GM19240 (cell line): Measurements from ENCODE around the gene DUSP1.

Experiments used
- DNase-seq: peaks from one replicate; pipeline ENCODE4 v3.0.0; 2011; ENCODE audit warnings: low spot score; ENCODE audit not compliant: insufficient read length

The DUSP1 gene

GRCh38 chr5:172743112-172743959 lies 27.7 kb downstream of the DUSP1 start:
- no peak for DNase-seq

- no peak for DNase-seq
These were observed 29.8 kb downstream of the DUSP1 start for GRCh38 chr5:172741206-172741582.

GRCh38 chr5:172740428-172741205 lies 30.4 kb downstream of the DUSP1 start:
- DNase-seq, result no peak

- DNase-seq, result no peak
These were observed 31.6 kb downstream of the DUSP1 start for GRCh38 chr5:172739375-172739774.

- DNase-seq, result no peak
These were observed 34.4 kb downstream of the DUSP1 start for GRCh38 chr5:172736508-172737135.

GRCh38 chr5:172735141-172735831 lies 35.7 kb downstream of the DUSP1 start:
- DNase-seq, result no peak

GRCh38 chr5:172733974-172734346 lies 37.0 kb downstream of the DUSP1 start:
- DNase-seq, result no peak

- DNase-seq, result no peak
These were observed 37.6 kb downstream of the DUSP1 start for GRCh38 chr5:172733131-172733973.

- no peak for DNase-seq
These were observed 38.7 kb downstream of the DUSP1 start for GRCh38 chr5:172732201-172732865.

GRCh38 chr5:172731680-172732074 lies 39.3 kb downstream of the DUSP1 start:
- DNase-seq, result no peak

- DNase-seq, result no peak
These were observed 39.9 kb downstream of the DUSP1 start for GRCh38 chr5:172730981-172731679.

- DNase-seq, result no peak
These were observed 40.8 kb downstream of the DUSP1 start for GRCh38 chr5:172730222-172730621.

- no peak for DNase-seq
These were observed 41.4 kb downstream of the DUSP1 start for GRCh38 chr5:172729588-172729987.

GRCh38 chr5:172728481-172729241 lies 42.3 kb downstream of the DUSP1 start:
- DNase-seq, result no peak

GRCh38 chr5:172727551-172727950 lies 43.4 kb downstream of the DUSP1 start:
- DNase-seq, result no peak

- DNase-seq, result no peak
These were observed 44.0 kb downstream of the DUSP1 start for GRCh38 chr5:172726966-172727365.

- no peak for DNase-seq
These were observed 45.2 kb downstream of the DUSP1 start for GRCh38 chr5:172725785-172726184.

- no peak for DNase-seq
These were observed 45.7 kb downstream of the DUSP1 start for GRCh38 chr5:172725273-172725672.
